ENCODE measurements around the gene GPAM.

GPAM gene

DNA sequence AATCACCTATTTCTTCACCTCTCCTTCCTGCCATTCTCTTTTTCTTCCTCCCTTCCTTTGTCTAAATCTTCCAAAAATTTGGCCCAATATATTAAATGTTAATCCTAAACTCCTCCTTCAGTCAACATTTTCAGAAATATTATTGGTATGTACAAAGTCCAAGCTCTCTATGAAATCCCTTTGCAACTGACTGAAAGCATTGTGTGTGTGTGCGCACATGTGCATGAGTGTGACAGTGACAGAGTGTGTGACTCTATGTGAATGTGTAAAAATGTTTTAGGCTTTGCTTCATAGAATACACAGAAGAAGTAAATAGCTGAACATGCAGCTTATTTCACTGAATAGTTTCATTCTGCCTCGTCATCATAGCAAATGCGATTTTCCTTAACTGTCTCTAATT lies 7.0 kb downstream of the GPAM start:
- DNase-seq: no peak

DNA sequence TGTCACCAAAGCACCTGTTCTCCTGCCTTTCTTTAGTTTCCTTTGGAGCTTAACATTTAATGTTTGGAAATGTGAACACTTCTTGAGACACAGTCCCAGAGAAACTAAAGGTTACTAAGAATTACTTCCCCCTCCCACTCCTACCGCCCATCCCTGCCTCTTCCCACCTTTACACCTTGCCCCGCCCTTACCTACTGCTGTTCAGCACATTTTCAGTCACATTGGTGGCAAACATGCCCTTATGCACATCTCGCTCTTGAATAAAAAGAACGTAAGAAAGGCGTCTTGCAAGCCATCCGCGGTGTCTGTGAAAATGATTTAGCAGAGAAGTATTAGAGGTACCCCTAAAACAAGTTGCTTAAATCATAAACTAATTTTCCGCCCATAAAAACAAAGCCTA lies 8.2 kb downstream of the GPAM start:
- no peak for DNase-seq

DNA sequence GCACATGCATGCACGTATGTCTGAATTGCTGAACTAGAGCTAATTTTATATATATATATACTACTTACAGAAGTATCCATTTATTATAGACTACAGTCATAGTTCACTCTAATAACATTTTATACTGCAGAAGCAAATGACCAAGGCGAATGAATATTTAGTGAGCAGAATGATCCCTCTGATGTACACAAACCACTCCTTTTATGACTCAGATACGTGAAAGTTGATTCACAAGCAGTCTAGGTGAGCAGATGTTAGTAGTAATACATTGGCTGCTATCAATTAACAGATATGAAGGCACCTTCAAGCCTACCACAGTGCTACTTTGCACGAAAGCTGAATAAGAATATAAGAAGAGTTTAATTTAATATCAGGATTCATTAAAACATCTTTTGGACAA lies 10.4 kb downstream of the GPAM start:
- no peak for DNase-seq

DNA sequence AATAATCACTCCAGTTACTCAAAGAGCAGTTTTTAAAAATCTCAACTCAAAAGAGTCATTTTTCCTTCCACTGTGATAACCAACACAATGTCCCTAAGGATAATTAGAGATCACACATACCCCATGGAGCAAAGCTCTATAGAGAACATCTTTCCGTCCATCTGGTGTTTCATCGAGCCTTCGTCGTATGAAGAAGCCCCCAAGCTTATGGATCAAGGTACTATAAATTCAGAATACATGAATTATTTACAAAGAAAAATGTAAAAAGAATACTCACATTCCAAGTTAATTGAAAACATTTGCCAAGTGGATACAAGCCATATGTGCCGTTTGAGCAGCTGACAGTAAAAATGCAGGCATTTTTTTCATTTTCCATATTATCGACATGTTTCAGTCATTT lies 14.8 kb downstream of the GPAM start:
- no peak for DNase-seq

DNA sequence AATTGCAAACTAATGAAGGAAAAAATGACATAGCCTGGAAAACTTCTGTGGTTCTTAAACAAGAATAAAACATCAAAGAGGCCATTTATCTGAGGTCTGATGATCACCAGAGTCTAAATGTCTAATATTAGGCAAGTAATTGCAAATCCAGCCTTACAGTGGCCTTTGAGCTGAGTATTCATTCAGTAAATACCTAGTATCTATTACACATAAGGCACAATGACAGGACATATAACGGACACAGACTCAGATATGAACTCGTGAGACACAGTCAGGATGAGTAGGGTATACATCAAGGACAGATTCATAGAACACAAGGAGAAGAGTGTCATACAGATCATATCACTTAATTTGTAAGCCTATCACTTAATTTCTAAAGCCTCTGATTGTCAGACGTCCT lies 16.8 kb downstream of the GPAM start:
- no peak for DNase-seq

DNA sequence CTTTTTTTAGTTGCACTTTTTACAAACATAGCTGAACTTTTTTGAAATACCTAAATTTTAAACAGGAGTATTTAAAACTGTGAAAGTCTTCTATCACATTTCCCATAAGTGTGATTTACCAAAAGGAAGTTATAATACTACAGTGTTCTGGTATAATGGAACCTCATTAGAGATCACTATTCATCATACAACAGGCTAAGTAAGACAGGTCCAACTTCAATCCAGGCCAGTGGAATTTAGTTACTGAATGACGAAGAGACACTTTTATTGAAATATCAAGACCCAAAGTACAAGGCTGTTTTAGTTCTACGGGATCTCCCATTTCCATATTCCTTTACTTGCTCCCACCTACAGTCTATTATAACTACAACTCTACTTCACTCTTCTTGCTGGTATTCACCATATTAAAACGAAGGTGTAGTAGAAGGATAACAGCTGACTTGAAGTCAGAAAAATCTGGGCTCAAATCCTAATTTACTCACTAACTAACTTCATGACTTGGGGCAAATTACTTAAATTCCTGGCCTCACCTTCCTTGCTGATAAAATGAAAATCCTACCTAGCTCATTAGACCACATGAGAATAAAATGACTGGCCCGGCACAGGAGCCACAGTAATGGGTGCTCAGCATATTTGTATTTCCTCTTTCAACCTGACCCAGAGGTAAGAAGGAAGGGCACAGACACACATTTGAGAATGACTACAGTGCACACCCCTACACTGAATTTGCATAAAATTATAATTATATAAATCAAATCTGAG lies 21.6 kb downstream of the GPAM start:
- DNase-seq: no peak

DNA sequence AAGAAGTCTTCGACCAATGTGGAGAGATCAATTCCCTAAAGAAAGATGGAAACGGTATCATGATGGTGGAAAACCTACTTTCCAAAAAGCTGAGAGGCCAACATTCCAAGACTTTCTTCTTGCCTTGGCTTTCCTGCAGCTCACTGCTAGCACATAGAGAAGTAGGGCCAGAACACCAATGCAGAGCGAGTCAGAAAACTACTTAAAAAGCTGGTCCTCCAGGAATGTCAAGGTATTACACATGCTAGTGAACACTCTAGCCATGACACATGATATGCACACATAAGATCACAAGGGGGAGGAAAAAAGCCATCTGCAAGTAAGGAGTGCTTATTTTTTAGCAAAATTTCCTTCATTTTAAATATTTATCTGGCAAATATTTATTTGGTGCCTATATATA lies 22.7 kb downstream of the GPAM start:
- no peak for DNase-seq

DNA sequence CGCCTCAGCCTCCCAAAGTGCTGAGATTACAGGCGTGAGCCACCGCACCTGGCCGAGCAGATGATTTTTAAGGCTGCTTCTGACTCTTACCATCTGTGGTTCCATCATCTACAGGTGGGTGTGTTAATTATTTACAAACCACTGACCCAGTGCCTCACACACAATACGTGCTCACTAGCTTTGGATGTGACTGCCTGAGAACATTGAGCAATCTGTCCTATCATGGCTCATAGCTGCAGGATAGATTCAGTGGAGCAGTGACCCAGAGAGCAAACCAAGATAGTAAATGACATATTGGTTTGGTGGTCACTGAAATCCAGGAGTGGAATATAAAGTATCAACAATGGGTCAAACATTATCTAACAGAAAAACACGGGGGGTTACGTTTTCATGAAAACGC lies 24.1 kb downstream of the GPAM start:
- no peak for DNase-seq

DNA sequence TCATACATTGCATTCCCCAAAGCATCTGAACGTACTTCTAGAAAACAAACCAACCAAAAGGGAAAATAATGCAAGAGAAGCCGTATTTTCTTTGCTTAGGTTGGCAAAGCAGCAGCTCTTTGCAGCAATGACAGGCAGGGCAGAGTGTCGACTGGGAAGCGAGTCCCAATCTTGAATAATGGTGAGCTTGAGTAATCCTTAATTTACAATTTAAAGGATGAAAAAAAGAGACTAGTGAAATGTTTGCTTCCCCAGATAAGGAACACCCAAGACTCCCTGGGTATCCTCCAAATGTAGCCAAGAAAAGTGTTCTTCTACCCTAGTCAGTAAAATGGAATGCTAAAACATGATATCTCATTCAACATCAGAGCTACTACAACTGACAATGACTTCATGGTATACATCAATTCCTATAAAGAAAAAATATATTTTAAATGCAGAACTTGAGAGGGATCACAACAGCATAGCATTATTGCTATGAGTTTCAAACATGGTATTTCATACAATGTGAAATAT lies 32.0 kb downstream of the GPAM start:
- no peak for DNase-seq

DNA sequence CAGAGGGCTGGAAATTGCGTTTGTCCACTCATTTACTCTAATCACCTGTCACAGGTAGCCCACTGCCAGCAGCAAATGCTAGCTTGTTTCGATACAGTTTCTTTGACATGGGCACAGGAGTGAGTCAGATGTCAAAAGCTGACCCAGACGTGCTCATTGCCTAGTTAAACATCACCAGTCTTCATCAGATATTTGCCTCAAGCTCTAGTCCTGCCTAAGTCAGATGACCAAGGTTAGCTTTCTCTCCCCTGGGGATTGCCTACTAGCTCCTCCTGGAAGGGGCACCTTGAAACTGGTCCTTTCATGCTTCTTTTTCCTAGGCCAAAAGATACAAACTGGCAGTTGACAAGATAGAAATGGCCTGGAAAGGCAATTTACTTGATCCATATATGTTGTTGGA lies 35.2 kb downstream of the GPAM start:
- DNase-seq: no peak

DNA sequence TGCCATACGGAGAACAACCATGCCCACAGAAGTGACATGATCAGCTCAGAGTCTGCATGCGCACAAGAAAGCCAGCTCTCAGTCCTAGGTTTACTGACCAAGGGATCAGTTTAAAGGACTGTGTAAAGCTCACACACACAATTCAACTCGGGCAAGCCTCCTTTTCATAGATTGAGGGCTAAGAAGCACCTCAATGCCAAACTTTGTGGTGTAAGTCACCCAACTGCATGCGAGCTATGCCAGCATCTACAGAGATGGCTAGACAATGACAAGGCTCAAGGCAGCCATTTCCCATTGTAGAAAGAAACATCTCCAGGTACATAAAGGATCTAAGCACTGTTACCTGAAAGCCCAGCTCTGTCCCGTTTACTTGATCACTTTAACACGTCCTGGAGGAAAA lies 36.8 kb downstream of the GPAM start:
- no peak for DNase-seq

DNA sequence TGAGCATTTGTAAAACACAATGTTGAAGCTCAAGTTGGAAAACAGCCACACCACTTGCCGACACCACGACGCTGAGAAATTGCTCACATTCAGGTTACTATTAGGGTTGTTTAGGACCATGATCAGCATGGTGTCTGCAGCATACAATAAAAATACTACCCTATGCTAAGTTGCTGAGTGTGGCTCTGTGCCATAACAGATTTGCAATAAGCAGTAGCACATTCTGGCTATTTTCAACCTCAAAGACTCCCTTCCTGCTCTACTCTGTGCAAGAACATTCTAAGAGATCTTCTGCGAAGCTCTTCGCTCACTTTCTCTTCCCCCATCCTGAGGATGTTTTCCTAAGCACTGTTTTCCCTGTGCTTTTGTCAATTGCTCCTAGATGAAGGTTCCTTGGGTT lies 38.3 kb downstream of the GPAM start:
- DNase-seq: no peak

DNA sequence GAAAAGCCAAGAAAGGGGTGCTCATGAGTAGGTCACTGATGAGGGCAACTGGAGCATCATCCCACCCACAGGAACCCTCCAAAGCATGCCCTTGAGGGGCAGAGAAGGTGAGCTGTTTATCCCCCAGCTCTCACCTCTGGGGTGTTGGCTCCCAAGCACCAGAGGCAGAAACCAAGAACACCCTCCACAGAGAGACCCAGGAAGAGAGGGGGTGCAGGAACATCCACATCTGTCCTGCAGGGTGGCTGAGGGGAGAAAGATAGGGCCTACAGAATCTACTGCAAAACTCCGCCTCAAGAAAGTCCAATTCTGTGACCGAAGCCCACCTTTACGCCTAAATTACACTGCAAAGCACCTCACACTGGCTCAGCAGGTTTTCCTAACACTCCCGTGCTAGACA lies 40.1 kb downstream of the GPAM start:
- DNase-seq: no peak

DNA sequence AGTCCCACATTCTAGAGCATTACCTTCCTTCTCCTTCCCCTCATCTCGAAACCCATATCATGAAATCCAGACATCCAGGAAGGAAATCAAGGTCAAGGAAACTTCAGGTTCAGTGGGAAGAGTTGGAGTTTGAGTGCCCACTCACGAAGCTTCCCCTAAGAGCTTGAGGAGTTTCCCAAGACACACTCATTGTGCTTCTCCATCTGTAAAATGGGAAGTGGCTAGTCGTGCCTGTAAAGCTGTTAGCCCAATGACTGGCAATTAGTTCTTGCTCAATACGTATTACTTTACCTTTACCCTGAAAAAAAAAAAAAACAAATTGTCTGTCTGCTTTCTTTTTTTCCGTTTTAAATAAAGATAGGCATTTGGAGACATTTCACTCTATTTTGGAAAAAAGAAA lies 42.3 kb downstream of the GPAM start:
- no peak for DNase-seq

DNA sequence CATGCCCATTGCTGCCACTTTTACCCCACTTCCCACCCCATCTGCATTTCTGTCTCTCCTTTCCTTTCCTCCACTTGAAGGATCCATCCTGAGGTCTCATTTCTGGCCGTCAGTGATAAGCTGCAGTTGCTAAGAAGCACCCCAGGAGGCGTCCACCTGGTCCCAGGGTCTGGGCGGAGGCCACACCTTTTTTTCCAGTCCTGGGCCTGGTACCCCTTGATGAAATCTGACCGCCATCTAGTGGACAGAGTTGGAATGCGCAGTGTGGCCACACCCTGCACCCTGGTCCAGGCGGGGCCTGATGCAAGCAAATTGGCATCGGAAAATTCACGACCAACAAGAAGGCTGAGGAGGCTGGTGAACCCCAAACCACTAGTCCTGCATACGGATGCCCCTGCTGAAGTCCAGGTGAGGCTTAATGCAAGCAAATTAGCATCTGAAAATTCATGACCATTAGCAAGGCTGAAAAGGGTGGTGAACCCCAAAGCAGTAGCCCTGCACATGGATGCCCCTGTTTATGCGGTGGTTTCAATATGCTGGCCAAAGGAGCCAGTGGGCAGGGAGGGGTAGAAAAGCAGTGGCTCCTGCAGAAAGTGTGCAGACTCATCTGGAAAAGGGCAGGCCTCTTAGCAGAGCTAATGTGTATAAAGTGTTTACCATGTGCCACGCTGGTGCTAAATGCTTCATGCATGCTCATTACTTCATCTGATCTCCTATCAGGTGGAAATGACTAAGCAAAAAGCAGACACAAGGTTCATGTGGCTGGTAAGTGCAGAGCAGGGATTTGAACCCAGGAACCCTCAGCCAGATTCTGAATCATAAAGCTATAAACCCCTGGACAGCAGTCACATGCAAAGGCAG lies 43.2 kb downstream of the GPAM start:
- DNase-seq: peak; percentile 74

DNA sequence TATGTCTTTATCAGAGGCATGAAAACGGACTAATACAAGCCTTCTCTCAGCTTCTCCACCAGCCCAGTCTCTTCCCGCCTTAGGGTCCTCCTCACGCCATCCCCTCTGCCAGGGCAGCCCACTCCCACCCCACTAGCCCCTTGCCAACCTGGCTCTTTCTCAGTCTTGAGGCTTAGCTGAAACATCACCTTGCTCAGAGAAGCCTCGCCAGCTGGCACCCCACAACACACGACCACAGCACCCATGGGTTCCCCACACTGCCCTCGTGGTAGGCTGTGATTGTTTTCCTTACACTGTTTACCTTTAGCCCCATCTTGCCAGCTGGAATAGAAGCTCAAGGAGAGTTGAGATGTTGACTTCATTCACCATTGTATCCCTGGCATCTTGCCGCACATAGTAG lies 44.4 kb downstream of the GPAM start:
- DNase-seq: no peak

DNA sequence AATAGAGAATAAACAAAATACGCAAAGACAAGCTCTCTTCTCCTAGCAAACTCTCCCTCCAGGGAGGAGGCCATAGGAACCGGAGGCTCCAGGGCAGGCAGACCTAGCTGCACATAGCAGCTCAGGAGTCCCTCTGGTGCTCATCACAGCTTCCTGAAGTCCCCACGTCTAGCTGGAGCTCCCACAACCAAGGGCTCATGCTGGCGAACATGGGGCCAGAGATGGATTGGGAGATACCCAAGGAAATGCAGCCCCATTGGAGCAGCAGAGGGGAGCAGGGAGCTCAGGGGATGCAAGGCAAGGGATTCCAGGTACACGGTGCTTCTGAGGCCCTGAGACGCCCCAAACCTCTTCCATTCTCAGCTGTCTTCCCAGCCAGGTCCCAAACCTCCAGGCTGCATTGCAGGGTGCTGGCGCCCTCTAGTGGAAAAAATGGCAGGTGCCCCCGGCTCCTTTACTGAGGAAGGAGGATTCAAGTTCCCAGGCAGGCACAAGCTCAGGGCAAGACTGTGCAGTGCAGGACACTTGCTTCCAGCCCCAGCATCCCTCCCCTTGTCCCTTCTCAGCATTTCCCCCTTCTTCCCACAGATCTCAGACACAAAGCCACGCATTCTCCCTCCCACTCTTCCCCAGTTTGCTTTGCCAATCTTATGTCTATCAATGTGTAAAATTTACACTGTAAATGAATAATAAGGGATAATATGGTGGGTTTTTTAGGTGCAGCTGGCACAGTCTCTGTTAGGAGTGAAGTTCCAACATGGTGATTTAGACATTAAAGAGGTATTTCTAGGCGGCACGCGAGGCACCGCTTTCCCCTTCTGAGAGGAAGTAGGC lies 46.2 kb downstream of the GPAM start:
- peak; percentile 22 for DNase-seq

DNA sequence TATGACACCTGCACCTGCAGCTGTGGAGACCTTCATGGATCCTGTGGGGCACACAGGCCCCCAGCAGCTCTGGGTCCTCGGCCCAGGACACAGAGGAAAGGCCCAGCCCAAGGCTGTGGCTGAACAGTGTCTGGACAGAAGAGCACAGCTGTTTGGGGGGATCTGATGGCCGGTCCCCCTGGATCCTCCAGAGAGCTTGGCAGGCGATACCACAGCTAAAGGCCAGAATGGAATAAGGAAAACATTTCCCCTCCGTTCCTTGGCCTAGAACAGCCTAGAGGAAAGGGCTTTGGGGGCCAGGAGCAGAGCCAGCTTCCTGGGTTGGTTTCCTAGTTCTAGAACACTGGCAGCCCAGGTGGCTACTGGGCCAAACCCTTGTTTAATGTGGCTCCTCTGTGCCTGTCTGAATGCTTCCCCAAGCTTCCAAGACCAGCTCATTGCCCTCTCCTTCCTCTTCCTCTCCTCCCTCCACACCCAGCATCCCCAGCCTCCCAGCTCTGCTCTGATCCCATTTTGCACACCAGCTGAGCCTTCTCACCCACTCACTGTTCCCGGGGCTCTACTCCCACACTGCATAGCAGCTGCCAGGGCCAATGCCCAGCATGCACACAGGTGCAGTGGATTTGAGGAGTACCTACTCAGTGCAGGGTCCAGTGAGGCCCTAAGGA lies 46.9 kb downstream of the GPAM start:
- no peak for DNase-seq

DNA sequence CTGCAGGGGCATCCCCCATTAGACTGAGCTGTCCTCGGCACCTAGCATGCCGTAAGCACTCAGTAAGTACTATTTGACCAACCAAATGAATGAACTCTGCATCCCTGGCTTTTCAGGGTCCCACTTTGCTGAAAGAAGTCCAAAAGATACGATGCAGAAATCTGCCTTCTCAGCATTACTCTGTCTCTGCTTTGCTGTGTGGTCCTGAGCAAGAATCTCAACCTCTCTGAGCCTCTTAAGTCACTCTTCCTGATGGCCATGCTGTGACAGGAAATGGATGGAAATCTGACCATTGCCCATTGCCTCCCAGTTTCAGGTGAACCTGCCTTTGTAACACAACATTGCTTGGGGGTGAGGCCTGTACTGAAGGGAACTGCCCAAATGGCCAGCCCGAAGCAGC lies 48.0 kb downstream of the GPAM start:
- DNase-seq: no peak

DNA sequence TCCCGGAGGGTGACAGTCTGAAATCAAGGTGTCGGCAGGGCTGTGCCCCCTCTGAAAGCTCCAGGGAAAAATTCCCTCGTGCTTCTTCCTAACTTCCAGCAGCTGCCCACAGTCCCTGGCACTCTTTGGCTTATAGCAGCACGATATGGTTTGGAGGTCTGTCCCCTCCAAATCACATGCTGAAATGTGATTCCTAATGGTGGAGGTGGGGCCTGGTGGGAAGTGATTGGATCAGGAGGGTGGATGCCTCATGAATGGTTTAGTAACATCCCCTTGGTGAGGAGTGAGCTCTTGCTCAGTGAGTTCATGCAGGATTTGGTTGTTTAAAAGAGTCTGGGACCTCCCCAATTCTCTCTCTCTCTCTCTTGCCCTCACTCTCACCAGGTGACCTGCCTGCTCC lies 51.1 kb downstream of the GPAM start:
- DNase-seq: no peak

DNA sequence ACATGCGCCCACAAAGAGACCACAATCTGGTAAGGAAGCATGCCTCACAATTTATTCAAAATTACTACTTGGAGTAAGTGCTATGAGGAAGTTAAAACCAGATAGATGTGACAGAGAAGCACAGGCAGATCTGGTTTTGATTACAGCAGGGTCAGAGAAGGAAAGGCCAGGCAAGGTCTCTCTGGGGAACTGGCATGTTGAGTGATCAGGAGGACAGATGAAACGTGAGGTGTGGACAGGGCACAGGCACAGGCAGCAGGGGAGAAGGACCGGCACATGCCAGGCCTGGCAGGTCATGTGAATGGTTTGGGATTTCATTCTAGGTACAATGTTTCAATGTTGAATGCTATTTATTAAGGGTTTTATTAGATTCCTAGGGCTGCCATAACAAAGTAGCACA lies 51.6 kb downstream of the GPAM start:
- DNase-seq: no peak

DNA sequence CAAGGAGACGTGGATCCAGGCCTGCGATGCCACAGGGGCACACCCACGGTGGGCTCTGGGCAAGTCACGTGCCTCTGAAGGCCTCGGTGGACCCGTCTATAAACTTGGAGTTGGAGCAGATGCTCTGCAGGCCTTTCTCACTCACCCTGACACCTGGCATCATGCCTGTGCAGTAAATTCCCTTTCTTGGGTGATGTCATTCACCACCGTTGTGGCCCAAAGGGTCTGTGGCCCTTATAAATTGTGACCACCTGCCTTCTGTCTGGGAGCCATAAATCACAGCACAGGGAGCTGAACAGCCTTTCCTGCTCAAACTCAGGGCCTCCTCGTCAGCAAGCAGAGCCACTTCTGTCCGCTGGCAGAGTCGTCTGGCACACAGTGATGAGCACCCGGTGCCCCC lies 52.2 kb downstream of the GPAM start:
- no peak for DNase-seq

DNA sequence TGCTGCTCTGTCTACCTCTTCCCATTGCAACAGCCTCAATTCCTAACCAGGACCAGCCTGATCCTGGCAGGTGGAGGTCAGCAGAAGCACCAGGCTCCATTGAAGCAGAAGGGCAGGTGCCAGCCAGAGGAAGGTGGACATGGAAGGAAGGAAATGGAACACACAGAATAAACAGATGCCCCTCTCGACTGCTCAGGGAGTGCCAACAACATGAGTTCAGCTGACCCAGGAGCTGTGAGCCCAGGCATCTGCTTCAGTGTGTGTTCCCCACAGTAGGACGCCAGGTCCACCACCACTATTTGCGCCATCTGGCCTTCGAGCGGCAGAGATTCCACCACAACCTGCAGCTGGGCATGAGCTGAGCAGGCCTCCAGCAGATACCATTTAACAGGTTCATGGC lies 56.7 kb downstream of the GPAM start:
- DNase-seq: no peak

Measured in COR-L47 (cell line).